GM04503 (cell line): Measurements from ENCODE around the gene GOLGA3.
"Not testable (repeated sequence)": the region's sequence is repeated elsewhere in the genome, so short reads cannot be mapped to it uniquely, and the experiment has no call there.

ENCODE experiments used
- DNase-seq: peaks from one replicate; pipeline ENCODE4 v3.0.0-alpha.2; 2012; ENCODE audit warnings: low read depth

The GOLGA3 gene

GRCh38 chr12:132779781-132780353 is 48.8 kb downstream of the GOLGA3 start:
- DNase-seq: no peak

GRCh38 chr12:132777614-132778013 is 51.1 kb downstream of the GOLGA3 start:
- no peak for DNase-seq

DNA sequence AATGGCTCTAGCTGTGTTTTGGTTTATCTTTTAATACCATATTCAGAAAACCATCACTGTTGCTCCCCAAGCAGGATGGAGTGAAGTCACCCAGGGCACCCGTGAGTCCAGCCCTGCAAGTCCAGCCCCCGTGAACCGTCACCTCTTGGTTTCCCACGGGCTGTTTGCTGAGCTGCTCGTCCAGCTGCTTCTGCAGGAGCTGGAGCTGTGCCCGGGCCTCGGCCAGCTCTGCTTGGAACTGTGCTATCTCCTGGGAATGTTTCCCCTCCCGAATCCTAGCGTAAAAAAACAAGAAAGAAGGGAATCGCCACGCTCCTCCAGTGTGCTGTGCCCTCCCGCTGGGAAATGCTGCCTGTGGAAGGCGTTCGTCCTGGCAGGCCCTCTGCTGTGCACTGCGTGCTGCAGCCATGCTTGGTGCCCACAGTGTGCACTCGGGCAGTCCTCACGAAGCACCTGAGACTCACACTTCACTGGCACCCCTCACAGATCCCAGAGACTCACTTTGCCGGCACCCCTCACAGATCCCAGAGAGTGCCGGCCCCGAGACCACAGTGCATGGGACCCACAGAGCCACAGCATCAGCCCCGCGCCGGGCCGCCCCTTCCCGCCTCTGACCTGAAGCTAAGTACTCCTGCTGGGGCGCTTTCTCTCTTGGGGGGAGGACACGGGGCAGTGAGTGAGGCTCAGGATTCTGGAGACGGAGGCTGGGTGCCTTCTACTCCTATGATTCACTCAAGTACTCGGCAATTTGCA is 51.7 kb downstream of the GOLGA3 start:
- no peak for DNase-seq

GRCh38 chr12:132776230-132776625 is 52.4 kb downstream of the GOLGA3 start:
- DNase-seq: not testable (repeated sequence)

DNA sequence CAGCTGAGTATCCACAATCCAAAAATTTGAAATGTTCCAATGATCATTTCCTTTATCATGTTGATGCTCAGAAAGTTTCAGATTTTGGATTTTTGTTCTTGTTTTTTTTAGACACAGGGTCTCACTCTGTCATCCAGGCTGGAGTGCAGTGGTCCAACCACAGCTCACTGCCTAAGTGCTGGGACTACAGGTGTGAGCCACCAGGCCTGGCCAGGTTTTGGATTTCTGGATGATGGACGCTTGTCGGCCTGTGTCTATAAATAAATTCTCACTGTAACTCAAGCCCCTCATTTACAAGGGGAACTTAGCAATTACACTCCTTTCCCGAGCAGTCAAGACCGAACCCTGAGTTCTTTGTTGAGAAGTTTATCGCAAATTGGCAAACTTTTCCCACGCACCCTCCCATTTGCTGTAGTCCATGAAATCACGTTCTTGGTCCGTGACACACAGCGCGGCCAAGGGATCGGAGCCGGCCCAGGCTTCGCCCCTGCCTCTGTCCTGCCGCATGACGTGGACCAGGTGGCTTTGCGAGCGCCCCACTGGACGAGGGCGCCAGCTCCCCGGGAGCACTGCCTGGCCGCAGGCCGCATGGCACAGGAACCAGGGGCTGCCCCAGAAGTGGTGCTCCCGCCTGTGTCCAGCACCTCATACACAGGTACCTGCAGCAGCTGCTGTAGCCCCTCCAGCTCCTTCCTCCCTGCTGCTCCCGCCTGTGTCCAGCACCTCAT is 53.0 kb downstream of the GOLGA3 start:
- DNase-seq: no peak

- no peak for DNase-seq
Observed at GRCh38 chr12:132774646-132775275, 53.9 kb downstream of the GOLGA3 start.

DNA sequence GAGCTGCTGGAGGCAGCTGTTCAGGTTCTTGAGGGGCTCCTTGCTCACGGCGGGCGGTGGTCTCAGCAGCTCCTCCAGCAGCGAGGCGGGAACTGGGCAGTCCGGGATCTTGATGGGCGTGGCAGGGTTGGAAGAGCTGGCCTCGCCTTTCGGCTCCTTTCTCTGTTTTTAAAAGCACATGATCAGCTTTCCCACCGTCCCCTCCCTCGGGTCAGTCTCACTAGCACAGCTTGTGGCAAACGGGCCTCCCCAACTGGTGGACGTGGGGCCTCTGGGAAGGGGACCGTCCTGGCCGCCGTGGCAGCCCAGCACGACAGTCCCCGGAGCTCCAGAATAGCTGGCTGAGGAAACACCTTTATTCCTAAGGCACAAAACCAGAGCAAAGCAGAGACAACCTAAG is 54.5 kb downstream of the GOLGA3 start:
- no peak for DNase-seq

GRCh38 chr12:132773077-132773955 is 55.4 kb downstream of the GOLGA3 start:
- no peak for DNase-seq

- DNase-seq: no peak
Observed at GRCh38 chr12:132772606-132773005, 56.1 kb downstream of the GOLGA3 start.

DNA sequence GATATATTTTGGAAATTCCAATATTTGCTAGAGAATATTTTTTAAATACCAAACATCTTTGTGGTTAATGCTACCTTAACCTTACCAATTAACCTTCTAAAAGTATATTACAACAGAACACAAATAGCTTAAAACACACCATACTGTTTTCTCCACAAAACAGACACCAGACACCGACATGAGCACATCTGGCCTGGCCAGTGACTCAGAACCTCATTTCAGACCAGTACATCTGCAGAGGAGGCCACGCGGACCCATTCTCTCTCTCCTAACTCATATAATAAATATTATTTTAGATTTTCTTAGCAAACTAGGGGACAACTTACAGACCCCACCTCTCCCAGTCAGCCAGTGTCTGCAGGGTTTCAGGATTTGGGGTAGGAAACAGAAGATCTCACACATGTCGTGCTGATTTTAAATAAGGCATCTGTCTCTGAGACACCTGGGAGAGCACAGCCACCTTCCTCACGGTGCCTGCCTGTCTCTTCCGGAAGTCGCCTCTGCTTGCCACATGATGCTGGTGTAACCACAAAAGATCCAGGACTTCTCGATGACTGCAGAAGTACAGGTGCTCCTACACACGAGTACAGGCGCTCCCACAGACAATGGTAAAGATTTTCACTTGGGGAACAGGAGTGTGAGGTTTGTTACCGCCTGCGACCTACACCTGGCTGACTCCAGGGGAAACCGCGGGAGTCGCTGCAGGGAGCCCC is 57.4 kb downstream of the GOLGA3 start:
- no peak for DNase-seq

- DNase-seq: no peak
Observed at GRCh38 chr12:132766380-132767085, 62.1 kb downstream of the GOLGA3 start.

DNA sequence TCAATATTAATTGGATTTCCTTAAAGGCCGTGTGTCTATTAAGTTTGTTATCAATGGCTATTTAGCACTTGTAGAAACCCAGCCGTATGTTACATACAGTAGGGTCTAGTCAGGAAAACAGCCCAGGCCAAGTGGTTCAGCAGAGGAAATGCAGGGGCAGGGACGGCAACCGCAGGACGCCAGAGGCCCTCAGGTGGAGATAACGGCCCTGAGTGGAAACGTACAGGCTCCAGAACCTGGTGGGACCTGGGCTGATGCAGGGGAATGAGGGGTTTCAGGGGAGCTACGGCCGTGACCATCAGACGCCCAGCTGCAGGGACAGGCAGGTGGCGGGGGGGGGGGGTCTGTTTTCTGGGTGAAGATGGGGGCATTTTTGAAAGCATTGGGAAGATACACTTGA is 63.3 kb downstream of the GOLGA3 start:
- DNase-seq: no peak

DNA sequence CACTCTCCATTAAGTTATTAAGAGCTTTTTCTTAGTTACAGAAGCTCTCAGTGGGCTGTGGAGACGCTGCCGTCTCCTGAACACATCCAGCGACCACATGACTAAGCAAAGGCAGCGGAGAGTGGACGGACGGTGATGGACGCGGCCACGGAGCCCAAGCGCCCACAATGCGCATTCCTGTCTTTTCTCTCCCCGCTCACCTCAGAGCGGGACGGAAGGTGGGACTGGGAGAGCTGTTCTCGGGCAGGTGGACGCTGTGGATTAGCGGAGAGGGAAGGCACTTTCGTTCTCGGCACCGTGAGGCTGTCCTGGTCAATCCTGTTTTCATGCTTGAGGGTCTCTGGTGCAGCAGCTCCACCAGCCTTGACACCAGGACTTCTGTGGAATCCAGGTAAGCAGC is 64.4 kb downstream of the GOLGA3 start:
- no peak for DNase-seq

GRCh38 chr12:132761921-132762583 is 66.6 kb downstream of the GOLGA3 start:
- DNase-seq: peak; percentile 53

DNA sequence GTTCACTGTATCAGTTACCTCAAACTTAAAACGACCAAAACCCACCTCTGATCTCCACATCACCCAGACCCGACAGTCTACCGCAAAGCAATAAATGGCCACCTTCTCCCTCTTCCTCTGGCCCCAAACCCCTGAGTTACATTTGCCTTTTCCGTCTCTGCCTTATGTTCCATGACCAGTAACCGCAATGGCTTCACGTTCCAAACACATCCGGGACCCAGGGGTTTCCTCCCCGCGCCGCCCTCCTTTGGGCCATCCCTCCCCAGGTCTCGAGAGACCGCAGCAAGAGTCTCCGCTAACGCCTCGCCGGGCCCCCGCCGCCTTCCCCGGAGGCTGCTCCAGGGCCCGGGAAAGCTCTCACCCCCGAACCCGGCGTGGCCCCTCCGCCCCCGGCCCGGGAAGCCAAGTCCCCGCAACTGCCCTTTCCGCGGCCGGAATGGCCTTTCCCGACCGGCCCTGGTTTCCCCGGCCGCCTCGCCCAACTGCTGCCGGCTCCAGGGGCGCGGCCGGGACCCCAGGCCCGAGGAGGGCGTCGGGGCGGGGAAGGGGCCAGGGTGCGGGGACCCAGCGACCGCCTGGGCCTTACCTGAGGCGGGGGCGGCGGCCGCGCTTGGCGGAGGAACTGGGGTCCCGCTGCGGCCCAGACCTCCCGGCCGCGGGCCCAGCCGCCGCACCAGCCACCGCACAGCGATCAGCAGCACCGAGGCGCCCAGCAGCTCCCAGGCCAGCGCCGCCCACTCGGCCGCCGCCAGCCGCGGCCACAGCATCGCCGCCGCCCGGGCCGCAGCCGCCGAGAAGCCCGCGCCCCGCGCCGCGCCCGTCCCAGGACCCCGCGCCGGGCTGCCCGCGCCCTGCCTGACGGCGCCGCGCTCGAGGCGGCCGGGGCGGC is 67.4 kb downstream of the GOLGA3 start, which contains the start of gene ANKLE2:
Gene ANKLE2, minus strand, starts transcription at position 801 of the 889 bp plus-strand sequence. Its CDS starts 34 bp downstream, at position 767.
- peak; percentile 29 for DNase-seq

DNA sequence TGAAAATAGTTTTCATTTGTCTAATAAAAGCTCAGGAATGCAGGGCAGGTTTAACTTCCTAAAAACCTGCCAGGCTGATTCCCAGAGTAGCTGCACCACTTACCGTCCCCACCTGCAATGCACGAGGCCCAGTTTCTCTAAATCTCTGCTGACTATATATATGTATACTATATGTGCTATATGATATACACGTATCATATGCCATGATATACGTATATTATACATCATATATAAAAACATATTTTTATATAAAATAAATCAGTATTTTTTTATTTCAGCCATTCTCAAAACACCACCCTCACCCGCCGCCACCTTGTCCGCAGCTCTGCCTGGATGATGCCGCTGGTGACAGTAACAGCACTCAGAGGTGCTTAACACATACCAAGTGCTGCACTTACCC is 69.3 kb downstream of the GOLGA3 start:
- no peak for DNase-seq

DNA sequence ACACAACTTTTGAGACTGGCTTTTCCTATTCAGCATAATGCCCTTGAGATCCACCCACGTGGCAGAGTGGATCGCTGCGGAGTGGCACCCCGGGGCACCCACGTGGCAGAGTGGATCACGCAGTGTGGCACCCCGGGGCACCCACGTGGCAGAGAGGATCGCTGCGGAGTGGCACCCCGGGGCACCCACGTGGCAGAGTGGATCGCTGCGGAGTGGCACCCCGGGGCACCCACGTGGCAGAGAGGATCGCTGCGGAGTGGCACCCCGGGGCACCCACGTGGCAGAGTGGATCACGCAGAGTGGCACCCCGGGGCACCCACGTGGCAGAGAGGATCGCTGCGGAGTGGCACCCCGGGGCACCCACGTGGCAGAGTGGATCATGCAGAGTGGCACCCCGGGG is 69.8 kb downstream of the GOLGA3 start:
- DNase-seq: not testable (repeated sequence)

- no peak for DNase-seq
Observed at GRCh38 chr12:132754160-132754932, 74.3 kb downstream of the GOLGA3 start.
